ENCODE data around the gene L2HGDH.

GRCh38 chr14:50228313-50228712 lies 83.7 kb downstream of the L2HGDH start:
- TF ChIP-seq, protein P1, sequence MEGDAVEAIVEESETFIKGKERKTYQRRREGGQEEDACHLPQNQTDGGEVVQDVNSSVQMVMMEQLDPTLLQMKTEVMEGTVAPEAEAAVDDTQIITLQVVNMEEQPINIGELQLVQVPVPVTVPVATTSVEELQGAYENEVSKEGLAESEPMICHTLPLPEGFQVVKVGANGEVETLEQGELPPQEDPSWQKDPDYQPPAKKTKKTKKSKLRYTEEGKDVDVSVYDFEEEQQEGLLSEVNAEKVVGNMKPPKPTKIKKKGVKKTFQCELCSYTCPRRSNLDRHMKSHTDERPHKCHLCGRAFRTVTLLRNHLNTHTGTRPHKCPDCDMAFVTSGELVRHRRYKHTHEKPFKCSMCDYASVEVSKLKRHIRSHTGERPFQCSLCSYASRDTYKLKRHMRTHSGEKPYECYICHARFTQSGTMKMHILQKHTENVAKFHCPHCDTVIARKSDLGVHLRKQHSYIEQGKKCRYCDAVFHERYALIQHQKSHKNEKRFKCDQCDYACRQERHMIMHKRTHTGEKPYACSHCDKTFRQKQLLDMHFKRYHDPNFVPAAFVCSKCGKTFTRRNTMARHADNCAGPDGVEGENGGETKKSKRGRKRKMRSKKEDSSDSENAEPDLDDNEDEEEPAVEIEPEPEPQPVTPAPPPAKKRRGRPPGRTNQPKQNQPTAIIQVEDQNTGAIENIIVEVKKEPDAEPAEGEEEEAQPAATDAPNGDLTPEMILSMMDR (IDR thresholded peaks at IDR 0.05): no peak
- no peak for TF ChIP-seq POLR2A (IDR thresholded peaks at IDR 0.05)
